ENCODE measurements around the gene CFI. TPM values are rescaled to one million over a fixed set of nuclear protein-coding genes. Genes with fewer than 3 reads are reported as not detected.

The CFI gene
- total and polyA plus RNA-seq, 2 of the 4 experiments (the other 2 are of a cell fraction) = 0.12 to 0.18 TPM

GRCh38 chr4:109701566-109702410 lies 100.0 kb downstream of the CFI start:
- DNase-seq = no peak
- peak overlapping the region; percentile 100 for H2AFZ ChIP-seq (replicated peaks; ENCODE audit: low read length, poor library complexity)
- H4K5ac ChIP-seq (ENCODE audit: low read depth, low read length) = peak overlapping the region; percentile 75
- peaks cover 18% of the 10 kb centered on the region; the same call in 1 of the 2 replicates for H3K9me1 ChIP-seq (ENCODE audit: insufficient read depth, low read length)
- CTCF ChIA-PET = interaction anchor here (0.6 to 1.3 kb wide), 6 partner anchors 11 to 282 kb away, joined by 3 to 5 read pairs (median 3); no protein-coding TSS in a partner anchor
- H2BK120ac ChIP-seq (ENCODE audit: low read depth, low read length) = no peak overlapping the region
- peak overlapping the region; percentile 66; the same call in 1 of the 2 replicates for H4K91ac ChIP-seq (ENCODE audit: insufficient read depth, low read depth, low read length)
- intact Hi-C loops (cut with micrococcal nuclease) (loop anchor here (1.0 to 5.0 kb wide), 6 partner anchors 27 to 277 kb away; partner anchors contain the start of gene GAR1), dilution Hi-C loops (cut with HindIII; ENCODE audit: low sequenced_read_pairs, unreplicated experiment) (no loop called here), in situ Hi-C loops (cut with MboI; ENCODE audit: low sequenced_read_pairs) (loop anchor here (10.0 kb wide), 1 partner anchor 113 kb away; the partner anchor contains the start of gene GAR1)
- peak overlapping the region; percentile 16 to 45; a peak in 2 of 4 replicates for H4K8ac ChIP-seq (ENCODE audit: low read depth in 2 of 2, low read length in 2 of 2)
- peaks cover 3% of the 10 kb centered on the region for H4K20me1 ChIP-seq (ENCODE audit: insufficient read depth, low read length)
- H3K4ac ChIP-seq (ENCODE audit: low read depth, low read length) = peak overlapping the region; percentile 26
- POLR2A ChIA-PET (ENCODE audit: unreplicated experiment) = no interaction called here
- no peak overlapping the region for H2BK20ac ChIP-seq (ENCODE audit: low read depth, low read length)
- no peak overlapping the region for H2BK15ac ChIP-seq (ENCODE audit: low read depth, low read length)
- H2AK9ac ChIP-seq (replicated peaks; ENCODE audit: low read depth, low read length, poor library complexity) = peak overlapping the region; percentile 1
- peak overlapping the region; percentile 94 for H3K4me3 ChIP-seq (ENCODE audit: insufficient read depth, low read depth, low read length)
- H3K9me3 ChIP-seq (ENCODE audit: control insufficient read depth, insufficient read depth, low read length) = no peaks in the 10 kb centered on the region
- H3K27ac ChIP-seq (ENCODE audit: insufficient read depth, low read length) = peak overlapping the region; percentile 80
- H3K79me1 ChIP-seq (ENCODE audit: low read depth in 1 of 2, low read length in 2 of 2) = peaks cover 38 to 44% of the 10 kb centered on the region in 2 experiments
- WGBS, 2 experiments (ENCODE audit: extremely low coverage in 2 of 2, insufficient read length in 1 of 2) = 77% methylated on average over 7 of the region's 21 CpGs; no CpG with 5 or more reads in 1 of the 2 experiments
- no peaks in the 10 kb centered on the region for H3K27me3 ChIP-seq (ENCODE audit: control insufficient read depth, insufficient read depth, low read length)
- BruUV-seq (replicated peaks) = no TSS peak
- H3K4me2 ChIP-seq (ENCODE audit: low read depth, low read length) = peak overlapping the region; percentile 86
- peaks cover 10% of the 10 kb centered on the region; the same call in 1 of the 2 replicates for H3K36me3 ChIP-seq (ENCODE audit: control insufficient read depth, insufficient read depth, low read length)
- H3K4me1 ChIP-seq (ENCODE audit: control insufficient read depth, insufficient read depth, low read length) = peaks cover 7% of the 10 kb centered on the region
- peak overlapping the region; percentile 84 for H3K9ac ChIP-seq (ENCODE audit: low read depth, low read length)
- peak overlapping the region; percentile 12; the same call in 1 of the 2 replicates for H3K14ac ChIP-seq (replicated peaks; ENCODE audit: low read depth, low read length)
- no peak overlapping the region for H3K18ac ChIP-seq (ENCODE audit: low read depth, low read length)
- 0 out of 2 replicates have a peak overlapping the region, but pooled peaks have one; percentile 31 for H3K23ac ChIP-seq (ENCODE audit: low read depth, low read length)
- no peak overlapping the region for H2BK5ac ChIP-seq (ENCODE audit: low read depth, low read length, poor library complexity, severe bottlenecking)
- no peak overlapping the region; the same call in 1 of the 2 replicates for H3K56ac ChIP-seq (ENCODE audit: extremely low read depth, insufficient read depth, low read length)
- no peak for ATAC-seq (ENCODE audit: low read depth)
- H2AK5ac ChIP-seq (ENCODE audit: low read depth, low read length) = peak overlapping the region; percentile 51; the same call in 1 of the 2 replicates
- TF ChIP-seq FOS (IDR thresholded peaks at IDR 0.05; ENCODE audit: low read depth, low read length) (no peak), BHLHE40 (IDR thresholded peaks at IDR 0.05; ENCODE audit: low read depth, low read length) (no peak), RFX5 (IDR thresholded peaks at IDR 0.05; ENCODE audit: low read depth, low read length) (no peak), NFE2L2 (IDR thresholded peaks at IDR 0.05; ENCODE audit: low read depth, low read length) (no peak), MAFK (IDR thresholded peaks at IDR 0.05; ENCODE audit: low read depth, low read length) (no peak), USF2 (IDR thresholded peaks at IDR 0.05; ENCODE audit: low read depth, low read length) (no peak), MXI1 (IDR thresholded peaks at IDR 0.05; ENCODE audit: borderline replicate concordance, low read depth, low read length) (no peak), CEBPB (IDR thresholded peaks at IDR 0.05; ENCODE audit: low read depth, low read length) (no peak), CHD1 (IDR thresholded peaks at IDR 0.05; ENCODE audit: low read depth, low read length) (no peak), RCOR1 (IDR thresholded peaks at IDR 0.05; ENCODE audit: insufficient replicate concordance, low read length) (no peak), CTCF (conservative IDR thresholded peaks at IDR 0.05; ENCODE audit: low read depth, low read length) (no peak), RAD21 (IDR thresholded peaks at IDR 0.05; ENCODE audit: low read length) (no peak)
- TF ChIP-seq, protein P1, sequence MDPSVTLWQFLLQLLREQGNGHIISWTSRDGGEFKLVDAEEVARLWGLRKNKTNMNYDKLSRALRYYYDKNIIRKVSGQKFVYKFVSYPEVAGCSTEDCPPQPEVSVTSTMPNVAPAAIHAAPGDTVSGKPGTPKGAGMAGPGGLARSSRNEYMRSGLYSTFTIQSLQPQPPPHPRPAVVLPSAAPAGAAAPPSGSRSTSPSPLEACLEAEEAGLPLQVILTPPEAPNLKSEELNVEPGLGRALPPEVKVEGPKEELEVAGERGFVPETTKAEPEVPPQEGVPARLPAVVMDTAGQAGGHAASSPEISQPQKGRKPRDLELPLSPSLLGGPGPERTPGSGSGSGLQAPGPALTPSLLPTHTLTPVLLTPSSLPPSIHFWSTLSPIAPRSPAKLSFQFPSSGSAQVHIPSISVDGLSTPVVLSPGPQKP (IDR thresholded peaks at IDR 0.05; ENCODE audit: borderline replicate concordance, low read depth, low read length) = no peak
